Gastrocnemius medialis (tissue), 4 donors: ENCODE measurements around the gene CBX2. TPM values are rescaled to one million over a fixed set of nuclear protein-coding genes. Genes with fewer than 3 reads are reported as not detected.

Experiments used
- ATAC-seq, 2 donors: fragments of 150-250 bp; one replicate each; pipeline ENCODE4 v1.9.1; 2016
- DNase-seq, 2 donors: peaks; one replicate each; pipeline ENCODE4 v3.0.0-alpha.2; 2019
- H3K27ac ChIP-seq, 4 donors: fragments of 200-600 bp; sonication (generic); 1 replicate in 1 of 4; 2 replicates in 3 of 4; pipeline ENCODE4 v1.5.1; 2016 to 2018; ENCODE audit warnings: mild to moderate bottlenecking in 2 of 4, moderate library complexity in 1 of 4
- H3K27me3 ChIP-seq, 3 donors: fragments of 200-600 bp; sonication (generic) in 2 of 3; 1 replicate in 1 of 3; 2 replicates in 2 of 3; pipeline versions ENCODE4 v1.5.1 to v1.6.0; 2016 to 2019; ENCODE audit warnings: mild to moderate bottlenecking in 1 of 3, moderate library complexity in 1 of 3
- H3K36me3 ChIP-seq, 2 donors: fragments of 200-600 bp; sonication (generic) in 1 of 2; one replicate each; pipeline ENCODE4 v1.5.1; 2017 to 2018
- H3K4me1 ChIP-seq, 2 donors: fragments of 200-600 bp; sonication (generic) in 1 of 2; one replicate each; pipeline ENCODE4 v1.5.1; 2016 to 2017; ENCODE audit warnings: mild to moderate bottlenecking in 2 of 2
- H3K4me3 ChIP-seq, 4 donors: fragments of 200-600 bp; sonication (generic) in 3 of 4; 1 replicate in 1 of 4; 2 replicates in 3 of 4; pipeline ENCODE4 v1.5.1; 2016 to 2019; ENCODE audit warnings: mild to moderate bottlenecking in 2 of 4
- H3K9me3 ChIP-seq, 3 donors: fragments of 200-600 bp; sonication (generic) in 2 of 3; 1 replicate in 1 of 3; 2 replicates in 2 of 3; pipeline ENCODE4 v1.5.1; 2016 to 2019
- POLR2A ChIP-seq, 2 donors: fragments of 450-650 bp; IDR thresholded peaks; one replicate each; pipeline ENCODE4 v1.6.1; 2017; ENCODE audit warnings: antibody characterized with exemption in 2 of 2, mild to moderate bottlenecking in 2 of 2, moderate library complexity in 2 of 2
- in situ Hi-C, 4 donors: fragments of 200-750 bp; cut with MboI; loops; one replicate each; pipeline versions ENCODE4 v1.15.0 to v1.8.0; 2017; ENCODE audit warnings: low sequenced_read_pairs in 4 of 4
- intact Hi-C: fragments of 100-400 bp; cut with DNase I; formaldehyde crosslinking; loops from one replicate; pipeline ENCODE4 v1.15.1; 2023; ENCODE audit warnings: low total_unique reads
- total RNA-seq, 4 donors: library from RNA; depleted of rRNA; stranded (reverse); fragments of >200 nt; gene quantifications; one replicate each; pipeline versions ENCODE4 v1.1.0 to v1.2.3, GENCODE V29; 2016
- TF ChIP-seq, protein P1 (sequence below), 5 experiments: fragments of 450-650 bp in 3 of 5; fragments of 200-600 bp in 2 of 5; sonication (generic) in 2 of 5; IDR thresholded peaks in 4 of 5; conservative IDR thresholded peaks in 1 of 5; 1 replicate in 4 of 5; 2 replicates in 1 of 5; pipeline ENCODE4 v1.5.1; 2016 to 2019; ENCODE audit warnings: antibody characterized with exemption in 5 of 5, mild to moderate bottlenecking in 3 of 5, moderate library complexity in 3 of 5

The CBX2 gene
- total RNA-seq, 4 donors from 2014 or later, result 0.13 to 1.1 (median 0.42) TPM; not detected in 1

DNA sequence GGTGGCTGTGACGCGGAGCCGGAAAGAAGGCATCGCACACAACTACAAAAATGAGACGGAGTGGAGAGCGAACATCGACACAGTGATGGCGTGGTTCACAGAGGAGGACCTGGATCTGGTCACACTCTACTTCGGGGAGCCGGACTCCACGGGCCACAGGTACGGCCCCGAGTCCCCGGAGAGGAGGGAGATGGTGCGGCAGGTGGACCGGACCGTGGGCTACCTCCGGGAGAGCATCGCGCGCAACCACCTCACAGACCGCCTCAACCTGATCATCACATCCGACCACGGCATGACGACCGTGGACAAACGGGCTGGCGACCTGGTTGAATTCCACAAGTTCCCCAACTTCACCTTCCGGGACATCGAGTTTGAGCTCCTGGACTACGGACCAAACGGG is 42.9 kb upstream of the CBX2 start:
- Histone ChIP-seq H3K9me3 (no peaks in the 10 kb centered on the region), H3K27me3 (peaks cover 14 to 17% (median 16%) of the 10 kb centered on the region in 3 donors), H3K4me3 (no peak overlapping the region), H3K4me1 (no peaks in the 10 kb centered on the region), H3K36me3 (no peaks in the 10 kb centered on the region), H3K27ac (no peak overlapping the region)
- in situ Hi-C loops (no loop called here), intact Hi-C loops (no loop called here)
- DNase-seq (no peak), ATAC-seq (no peak)
- TF ChIP-seq, protein P1, sequence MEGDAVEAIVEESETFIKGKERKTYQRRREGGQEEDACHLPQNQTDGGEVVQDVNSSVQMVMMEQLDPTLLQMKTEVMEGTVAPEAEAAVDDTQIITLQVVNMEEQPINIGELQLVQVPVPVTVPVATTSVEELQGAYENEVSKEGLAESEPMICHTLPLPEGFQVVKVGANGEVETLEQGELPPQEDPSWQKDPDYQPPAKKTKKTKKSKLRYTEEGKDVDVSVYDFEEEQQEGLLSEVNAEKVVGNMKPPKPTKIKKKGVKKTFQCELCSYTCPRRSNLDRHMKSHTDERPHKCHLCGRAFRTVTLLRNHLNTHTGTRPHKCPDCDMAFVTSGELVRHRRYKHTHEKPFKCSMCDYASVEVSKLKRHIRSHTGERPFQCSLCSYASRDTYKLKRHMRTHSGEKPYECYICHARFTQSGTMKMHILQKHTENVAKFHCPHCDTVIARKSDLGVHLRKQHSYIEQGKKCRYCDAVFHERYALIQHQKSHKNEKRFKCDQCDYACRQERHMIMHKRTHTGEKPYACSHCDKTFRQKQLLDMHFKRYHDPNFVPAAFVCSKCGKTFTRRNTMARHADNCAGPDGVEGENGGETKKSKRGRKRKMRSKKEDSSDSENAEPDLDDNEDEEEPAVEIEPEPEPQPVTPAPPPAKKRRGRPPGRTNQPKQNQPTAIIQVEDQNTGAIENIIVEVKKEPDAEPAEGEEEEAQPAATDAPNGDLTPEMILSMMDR (IDR thresholded peaks at IDR 0.05 in 4 of 5, conservative IDR thresholded peaks at IDR 0.05 in 1 of 5), result no peak
- TF ChIP-seq POLR2A (IDR thresholded peaks at IDR 0.05), result no peak

DNA sequence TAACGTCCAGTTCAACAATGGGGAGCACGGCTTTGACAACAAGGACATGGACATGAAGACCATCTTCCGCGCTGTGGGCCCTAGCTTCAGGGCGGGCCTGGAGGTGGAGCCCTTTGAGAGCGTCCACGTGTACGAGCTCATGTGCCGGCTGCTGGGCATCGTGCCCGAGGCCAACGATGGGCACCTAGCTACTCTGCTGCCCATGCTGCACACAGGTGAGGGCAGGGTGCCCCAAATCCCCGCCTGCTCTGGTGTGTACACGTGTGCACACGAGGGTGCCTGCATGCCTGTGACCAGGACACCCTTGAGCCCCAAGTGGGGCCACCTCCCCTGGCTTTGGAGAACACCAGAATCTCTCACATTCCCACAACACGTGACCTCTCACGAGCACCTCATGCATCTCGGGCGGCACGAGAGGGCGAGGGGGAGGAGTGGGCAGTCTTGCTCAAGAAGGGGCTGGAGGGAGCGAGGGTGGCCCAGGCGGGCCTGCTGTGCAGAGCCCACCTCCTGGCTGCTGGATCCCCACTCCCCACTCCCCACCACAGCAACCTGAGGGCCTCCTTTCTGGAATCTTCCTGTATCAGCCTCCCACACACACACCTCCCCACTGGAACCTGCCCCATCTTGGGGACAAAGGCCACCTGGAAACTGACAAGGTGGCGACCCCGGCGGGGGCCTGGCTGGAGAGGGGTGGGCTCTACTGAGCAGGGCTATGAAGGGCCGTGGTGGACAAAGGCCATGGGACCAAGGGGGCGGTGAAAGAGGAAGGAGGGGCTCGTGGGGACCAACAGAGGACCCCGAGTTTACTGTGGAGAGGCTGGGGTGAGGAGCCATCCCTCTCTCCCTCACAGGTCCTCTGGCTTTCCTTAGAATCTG is 40.7 kb upstream of the CBX2 start:
- in situ Hi-C loops (no loop called here), intact Hi-C loops (no loop called here)
- DNase-seq (no peak), ATAC-seq (no peak)
- peaks cover 30 to 38% (median 36%) of the 10 kb centered on the region in 3 donors for H3K27me3 ChIP-seq
- H3K36me3 ChIP-seq, result no peaks in the 10 kb centered on the region
- H3K4me3 ChIP-seq, result no peak overlapping the region
- H3K4me1 ChIP-seq, result peaks cover 0 to 5% of the 10 kb centered on the region in 2 donors
- H3K27ac ChIP-seq, result no peak overlapping the region
- no peaks in the 10 kb centered on the region for H3K9me3 ChIP-seq
- TF ChIP-seq, protein P1 (IDR thresholded peaks at IDR 0.05 in 4 of 5, conservative IDR thresholded peaks at IDR 0.05 in 1 of 5), result no peak
- no peak for TF ChIP-seq POLR2A (IDR thresholded peaks at IDR 0.05)

DNA sequence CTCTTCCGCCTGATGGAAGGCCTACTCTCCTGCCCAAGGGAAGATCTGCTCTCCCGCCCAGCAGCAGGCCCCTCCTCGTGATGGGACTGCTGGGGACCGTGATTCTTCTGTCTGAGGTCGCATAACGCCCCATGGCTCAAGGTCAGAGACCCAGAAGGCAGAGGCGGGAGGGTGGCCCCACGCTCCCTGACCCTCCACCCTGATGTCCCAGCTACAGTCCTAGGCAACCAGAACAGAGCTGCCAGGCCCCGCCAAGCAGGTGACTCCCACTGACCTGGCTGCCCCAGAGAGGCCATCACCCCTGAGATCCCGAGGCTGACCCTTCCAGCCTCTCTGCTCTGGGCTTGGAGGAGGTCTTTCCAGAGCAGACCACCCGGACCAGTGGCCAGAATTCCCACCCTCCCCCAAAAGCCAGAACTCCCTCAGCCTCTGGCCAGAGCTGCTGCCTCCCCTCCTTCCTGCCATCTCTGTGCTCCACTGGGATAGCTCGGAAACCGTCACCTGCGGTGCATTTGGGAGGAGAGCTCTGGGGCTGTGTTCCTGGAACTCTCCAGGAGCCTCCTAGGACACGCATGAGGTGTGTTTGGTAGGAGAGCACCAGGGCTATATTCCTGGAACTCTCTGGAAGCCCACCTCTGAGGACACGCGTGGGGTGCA is 39.9 kb upstream of the CBX2 start:
- in situ Hi-C loops, result no loop called here
- Histone ChIP-seq H3K27me3 (peaks cover 30 to 44% (median 38%) of the 10 kb centered on the region in 3 donors), H3K9me3 (no peaks in the 10 kb centered on the region), H3K4me1 (peaks cover 0 to 5% of the 10 kb centered on the region in 2 donors), H3K27ac (no peak overlapping the region), H3K36me3 (no peaks in the 10 kb centered on the region), H3K4me3 (no peak overlapping the region)
- intact Hi-C loops, result no loop called here
- TF ChIP-seq, protein P1 (IDR thresholded peaks at IDR 0.05 in 4 of 5, conservative IDR thresholded peaks at IDR 0.05 in 1 of 5), result no peak
- TF ChIP-seq POLR2A (IDR thresholded peaks at IDR 0.05), result no peak
- ATAC-seq (no peak), DNase-seq (no peak)

DNA sequence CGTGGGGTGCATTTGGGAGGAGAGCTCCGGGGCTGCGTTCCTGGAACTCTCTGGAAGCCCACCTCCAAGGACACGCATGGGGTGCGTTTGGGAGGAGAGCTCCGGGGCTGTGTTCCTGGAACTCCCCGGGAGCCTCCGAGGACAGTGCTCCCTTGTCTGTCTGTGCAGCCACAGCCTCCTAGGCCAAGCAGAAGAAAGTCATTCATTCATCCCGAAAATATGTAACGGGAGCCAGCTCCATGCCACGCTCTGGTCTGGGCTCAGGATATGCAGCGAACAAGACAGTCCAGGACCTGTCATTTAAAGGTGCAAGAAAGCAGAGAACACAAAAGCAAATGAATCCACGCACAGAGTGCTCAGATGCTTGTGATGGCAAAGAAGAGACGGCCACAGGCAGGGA is 39.3 kb upstream of the CBX2 start:
- ATAC-seq (no peak), DNase-seq (no peak)
- no peak overlapping the region for H3K27ac ChIP-seq
- TF ChIP-seq, protein P1 (IDR thresholded peaks at IDR 0.05 in 4 of 5, conservative IDR thresholded peaks at IDR 0.05 in 1 of 5), result no peak
- no peak for TF ChIP-seq POLR2A (IDR thresholded peaks at IDR 0.05)
- H3K9me3 ChIP-seq, result no peaks in the 10 kb centered on the region
- peaks cover 30 to 45% (median 38%) of the 10 kb centered on the region in 3 donors for H3K27me3 ChIP-seq
- peaks cover 0 to 5% of the 10 kb centered on the region in 2 donors for H3K4me1 ChIP-seq
- H3K4me3 ChIP-seq, result no peak overlapping the region
- intact Hi-C loops, result no loop called here
- in situ Hi-C loops, result no loop called here
- no peaks in the 10 kb centered on the region for H3K36me3 ChIP-seq
